Stimulated activated CD8-positive, alpha-beta memory T cell treated with anti-CD3 and anti-CD28 coated beads, Interleukin-2, amount 100 ng/mL, for 48 hours (primary cell): ENCODE measurements around the gene GPX3.

Experiments used
- DNase-seq, 2 donors: peaks; one replicate each; pipeline ENCODE4 v3.0.0-alpha.2; 2020; ENCODE audit warnings: low read depth in 2 of 2

Gene GPX3

GRCh38 chr5:151020304-151021110, at the start of gene GPX3:
Gene GPX3, plus strand, starts transcription at chr5:151020591. Its CDS starts 64 bp downstream, at chr5:151020655.
- DNase-seq: peak in 1 of 2 donors; percentile 16

- no peak for DNase-seq
Measured at GRCh38 chr5:150978590-150978989, 41.8 kb upstream of the GPX3 start.

DNA sequence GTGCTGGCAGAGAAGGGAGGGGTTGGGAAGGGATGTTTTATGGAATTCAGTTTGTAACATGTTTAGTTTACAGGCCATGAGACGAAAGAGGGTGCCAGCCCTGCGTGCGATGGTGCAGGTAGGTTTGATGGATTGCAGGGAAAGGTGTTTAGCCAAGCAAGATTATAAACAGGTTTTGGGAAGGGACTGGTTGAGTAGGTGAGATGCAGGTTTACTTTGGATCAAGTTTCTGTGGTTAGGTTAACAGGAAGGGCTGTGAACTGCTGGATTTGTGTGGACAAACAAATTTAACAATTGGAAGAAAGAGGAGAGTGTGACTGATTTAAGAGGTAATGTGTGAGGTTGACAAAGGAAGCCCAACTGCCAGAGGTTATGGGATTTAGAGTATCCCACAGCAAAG, 32.6 kb upstream of the GPX3 start:
- no peak for DNase-seq

GRCh38 chr5:150989695-150990094, 30.7 kb upstream of the GPX3 start:
- no peak for DNase-seq

- DNase-seq: no peak
Measured at GRCh38 chr5:150992705-150993104, 27.7 kb upstream of the GPX3 start.

DNA sequence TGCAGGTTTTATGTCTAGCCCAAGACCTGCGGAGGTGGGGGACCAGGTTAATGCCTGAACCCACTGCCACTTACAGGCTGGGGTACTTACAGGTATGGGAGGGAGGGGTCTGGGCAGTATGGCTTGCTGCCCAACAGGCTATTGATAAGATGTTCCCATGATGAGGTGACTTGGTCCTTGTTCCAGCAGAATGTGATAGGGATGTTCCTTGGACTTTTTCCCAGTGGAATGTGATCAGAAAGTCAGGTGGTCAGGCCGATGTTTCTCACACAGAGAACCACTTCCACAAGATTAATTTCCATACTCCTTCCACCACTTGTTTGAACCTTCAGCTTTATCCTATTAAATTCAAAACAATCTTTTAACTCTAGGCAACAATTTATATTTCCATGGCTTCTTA, 27.0 kb upstream of the GPX3 start:
- no peak for DNase-seq

GRCh38 chr5:150993826-150994412, 26.5 kb upstream of the GPX3 start:
- DNase-seq: no peak

- DNase-seq: no peak
Measured at GRCh38 chr5:150999704-151000442, 20.5 kb upstream of the GPX3 start.

GRCh38 chr5:151001436-151001835, 19.0 kb upstream of the GPX3 start:
- DNase-seq: no peak

DNA sequence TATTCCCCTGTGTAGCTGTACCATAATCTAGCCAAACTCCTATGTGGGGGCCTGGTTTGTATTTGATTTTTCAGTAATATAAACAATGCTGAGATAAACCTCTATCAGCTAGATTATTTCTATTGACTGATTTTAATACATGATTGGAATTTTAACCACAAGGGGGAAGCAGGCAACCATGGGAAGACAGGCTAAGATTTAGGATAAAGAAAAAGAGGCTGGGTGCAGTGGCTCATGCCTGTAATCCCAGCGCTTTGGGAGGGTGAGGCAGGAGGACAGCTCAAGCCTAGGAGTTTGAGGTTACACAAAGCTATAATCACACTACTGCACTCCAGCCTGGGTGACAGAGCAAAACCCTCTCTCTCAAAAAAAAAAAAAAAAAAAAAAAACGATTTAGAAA, 18.1 kb upstream of the GPX3 start:
- DNase-seq: no peak

DNA sequence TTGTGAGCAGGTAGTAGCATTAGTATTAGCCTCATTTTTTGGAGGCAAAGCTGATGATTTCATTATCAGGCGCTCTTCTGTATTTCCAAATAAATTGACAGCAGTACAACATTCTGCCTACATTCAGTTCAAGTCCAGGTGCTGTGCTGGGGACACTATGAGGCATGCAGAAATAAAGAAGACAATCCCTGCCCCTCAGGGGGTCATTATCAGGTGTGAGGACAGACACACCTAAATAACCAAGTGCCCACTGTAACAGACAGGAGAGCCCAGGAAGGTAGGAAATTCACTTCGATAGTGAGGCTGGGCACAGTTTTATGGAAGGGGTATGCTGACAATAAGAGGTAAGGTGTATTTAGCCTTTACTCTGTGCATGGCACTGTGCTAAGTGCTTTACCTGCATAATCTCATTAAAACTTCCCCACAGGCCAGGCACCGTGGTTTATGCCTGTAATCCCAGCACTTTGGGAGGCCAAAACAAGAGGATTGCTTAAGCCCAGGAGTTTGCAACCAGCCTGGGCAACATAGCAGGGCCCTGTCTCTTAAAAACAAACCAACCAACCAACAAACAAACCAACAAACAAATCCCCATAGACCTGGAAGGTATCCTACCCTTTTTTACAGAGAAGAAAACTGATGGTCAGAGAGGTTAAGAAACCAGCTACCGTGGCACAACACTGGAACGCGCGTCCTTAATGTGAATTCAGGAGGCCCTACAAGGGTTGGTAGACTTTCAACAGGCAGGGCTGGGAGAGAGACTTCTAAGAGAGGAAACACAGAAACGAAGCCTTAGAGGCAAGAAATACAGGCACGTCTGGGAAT, 17.5 kb upstream of the GPX3 start:
- DNase-seq: no peak

DNA sequence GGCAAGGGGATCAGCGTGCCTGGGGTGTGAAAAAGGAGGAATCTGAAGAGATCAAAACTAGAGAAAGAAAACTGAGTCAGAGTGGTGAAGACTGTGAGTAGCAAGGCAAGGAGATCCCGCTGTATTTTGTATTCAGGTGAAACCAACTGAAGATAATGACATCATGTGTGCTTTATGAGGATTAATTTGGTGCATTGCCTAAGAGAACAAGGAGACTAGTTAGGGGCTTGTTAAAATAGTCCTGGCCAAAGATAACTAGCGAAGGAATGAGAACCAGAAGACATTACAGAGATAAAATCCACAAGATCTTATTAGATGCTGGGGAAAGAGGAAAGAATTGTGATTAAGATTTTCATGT, 16.9 kb upstream of the GPX3 start:
- no peak for DNase-seq

DNA sequence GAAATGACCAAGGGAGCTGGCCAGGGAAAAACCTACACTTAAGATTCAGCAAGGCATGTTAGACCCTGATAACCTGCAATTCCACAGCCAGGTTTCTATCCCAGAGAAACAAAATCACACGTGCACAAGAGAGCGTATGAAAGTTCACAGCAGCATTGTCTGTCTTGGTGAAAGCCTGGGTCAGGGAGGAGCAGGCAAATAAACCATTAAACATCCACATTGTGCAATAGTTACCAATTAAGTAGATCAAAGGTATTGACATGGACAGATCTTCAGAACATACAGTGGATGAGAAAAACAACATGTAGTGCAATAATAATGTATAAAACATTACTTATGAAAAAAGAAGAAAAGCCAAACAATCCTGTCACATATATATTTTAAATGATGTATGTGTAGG, 15.9 kb upstream of the GPX3 start:
- no peak for DNase-seq

GRCh38 chr5:151005187-151005949, 15.0 kb upstream of the GPX3 start:
- no peak for DNase-seq

GRCh38 chr5:151005950-151006576, 14.3 kb upstream of the GPX3 start:
- DNase-seq: no peak

DNA sequence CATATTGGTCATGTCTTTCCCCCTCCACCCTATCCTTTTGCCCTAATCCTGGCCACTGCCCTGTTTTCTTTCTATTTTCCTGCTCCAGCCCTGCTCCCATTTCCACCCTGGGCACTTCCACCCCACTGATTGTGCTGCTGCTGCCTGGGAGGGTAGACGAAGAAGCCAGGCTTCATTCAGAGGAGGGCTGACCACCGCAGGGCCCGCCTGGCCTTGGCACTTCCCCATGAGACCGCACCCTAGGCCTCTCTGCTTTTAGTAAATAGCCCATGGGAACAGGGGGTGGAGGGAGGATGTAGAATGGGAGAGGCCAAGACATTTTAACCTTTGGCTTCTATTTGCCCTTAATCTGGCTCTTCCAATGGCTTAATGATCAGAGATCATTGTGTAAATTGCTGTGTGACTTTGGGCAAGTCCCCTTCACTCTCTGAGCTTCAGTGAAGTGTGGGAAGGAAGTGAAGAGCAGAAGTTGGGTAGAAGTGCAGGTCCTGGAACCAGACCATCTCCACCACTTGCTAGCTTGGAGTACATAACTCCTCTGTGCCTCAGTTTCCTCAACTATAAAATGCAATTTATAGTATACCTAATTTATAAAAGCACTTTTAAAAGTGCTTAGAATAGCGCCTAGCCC, 13.6 kb upstream of the GPX3 start:
- no peak for DNase-seq

DNA sequence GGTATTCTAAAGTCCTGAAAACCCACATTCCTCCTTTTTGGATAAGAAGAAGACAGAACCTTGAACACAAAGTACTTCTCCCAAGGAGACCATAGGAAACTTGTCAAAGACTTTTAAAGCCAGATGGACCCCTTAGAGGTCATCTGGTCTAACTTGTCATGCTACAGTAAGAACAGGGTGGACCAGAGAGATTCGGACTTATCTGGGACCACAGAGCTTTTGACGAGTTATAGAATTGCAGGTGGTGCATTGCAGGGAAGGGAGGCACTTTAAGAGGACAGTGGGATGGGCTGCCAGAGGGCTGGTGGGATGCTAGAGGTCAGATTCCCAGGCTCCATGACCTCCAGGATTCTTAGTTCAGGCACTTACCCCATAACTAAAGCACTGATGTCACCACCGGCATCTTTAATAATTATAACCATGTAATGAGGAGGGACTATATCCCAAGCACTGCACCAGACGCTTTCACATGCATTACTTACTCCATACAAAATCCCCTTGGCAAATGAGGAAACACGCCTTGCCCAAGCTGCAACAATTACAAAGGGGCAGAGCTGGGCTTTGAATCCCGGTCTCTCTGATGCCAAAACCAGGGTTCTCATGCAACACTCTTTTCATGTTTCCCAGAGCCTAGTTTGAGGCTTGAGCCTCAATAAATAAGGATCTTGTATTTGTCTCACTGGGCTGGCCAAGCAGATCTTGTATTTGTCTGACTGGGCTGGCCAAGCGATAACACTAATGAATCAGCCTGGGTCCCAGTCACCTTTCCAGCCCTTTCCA, 12.8 kb upstream of the GPX3 start:
- DNase-seq: no peak

DNA sequence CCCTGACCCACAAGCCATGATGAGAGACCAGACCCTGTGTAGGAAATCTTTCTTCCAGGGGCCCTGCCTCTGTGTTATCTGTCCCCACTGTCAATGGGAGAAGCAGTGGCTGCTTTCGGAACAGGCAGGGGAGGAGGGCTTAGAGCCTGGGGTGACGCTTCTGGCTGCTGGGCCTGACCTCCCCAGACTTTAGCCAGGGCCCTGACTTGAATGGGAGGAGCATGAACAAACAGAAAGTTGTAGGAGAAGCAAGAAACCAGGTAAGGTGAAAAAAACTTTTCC, 12.2 kb upstream of the GPX3 start:
- DNase-seq: no peak

GRCh38 chr5:151008906-151009305, 11.5 kb upstream of the GPX3 start:
- no peak for DNase-seq

- no peak for DNase-seq
Measured at GRCh38 chr5:151012862-151013261, 7.5 kb upstream of the GPX3 start.
